ENCODE data around the gene NDUFB5.

DNA sequence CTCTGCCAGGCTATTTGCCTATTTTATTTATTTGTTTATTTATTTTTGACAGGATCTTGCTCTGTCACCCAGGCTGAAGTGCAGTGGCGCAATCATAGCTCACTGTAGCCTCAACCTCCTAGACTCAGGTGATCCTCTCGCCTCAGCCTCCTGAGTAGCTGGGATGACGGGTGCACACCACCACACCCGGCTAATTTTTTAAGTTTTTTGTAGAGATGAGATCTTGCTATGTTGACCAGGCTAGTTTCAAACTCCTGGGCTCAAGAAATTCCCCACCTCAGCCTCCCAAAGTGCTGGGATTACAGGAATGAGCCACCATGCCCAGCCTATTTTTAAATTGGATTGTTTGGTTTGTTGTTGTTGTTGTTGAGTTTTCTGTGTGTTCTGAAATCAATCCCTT, 5.5 kb downstream of the NDUFB5 start:
- TF ChIP-seq EZH2 (IDR thresholded peaks at IDR 0.05; ENCODE audit: borderline replicate concordance, low read length), result no peak
- TF ChIP-seq, protein P1, sequence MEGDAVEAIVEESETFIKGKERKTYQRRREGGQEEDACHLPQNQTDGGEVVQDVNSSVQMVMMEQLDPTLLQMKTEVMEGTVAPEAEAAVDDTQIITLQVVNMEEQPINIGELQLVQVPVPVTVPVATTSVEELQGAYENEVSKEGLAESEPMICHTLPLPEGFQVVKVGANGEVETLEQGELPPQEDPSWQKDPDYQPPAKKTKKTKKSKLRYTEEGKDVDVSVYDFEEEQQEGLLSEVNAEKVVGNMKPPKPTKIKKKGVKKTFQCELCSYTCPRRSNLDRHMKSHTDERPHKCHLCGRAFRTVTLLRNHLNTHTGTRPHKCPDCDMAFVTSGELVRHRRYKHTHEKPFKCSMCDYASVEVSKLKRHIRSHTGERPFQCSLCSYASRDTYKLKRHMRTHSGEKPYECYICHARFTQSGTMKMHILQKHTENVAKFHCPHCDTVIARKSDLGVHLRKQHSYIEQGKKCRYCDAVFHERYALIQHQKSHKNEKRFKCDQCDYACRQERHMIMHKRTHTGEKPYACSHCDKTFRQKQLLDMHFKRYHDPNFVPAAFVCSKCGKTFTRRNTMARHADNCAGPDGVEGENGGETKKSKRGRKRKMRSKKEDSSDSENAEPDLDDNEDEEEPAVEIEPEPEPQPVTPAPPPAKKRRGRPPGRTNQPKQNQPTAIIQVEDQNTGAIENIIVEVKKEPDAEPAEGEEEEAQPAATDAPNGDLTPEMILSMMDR (conservative IDR thresholded peaks at IDR 0.05 in 1 of 2, IDR thresholded peaks at IDR 0.05 in 1 of 2; ENCODE audit: extremely low read depth in 1 of 2, insufficient read depth in 1 of 2, low read depth in 1 of 2, low read length in 2 of 2), result no peak

All from mammary epithelial cell (primary cell).